NCI-H146 (cell line): ENCODE data around the gene GJA3.

Source experiments
- DNase-seq: peaks from one replicate; lab custom pipeline; 2025; lab: John Stamatoyannopoulos, UW

The GJA3 gene

GRCh38 chr13:20127562-20128458 is 33.0 kb downstream of the GJA3 start:
- DNase-seq, result no peak

- no peak for DNase-seq
These were observed 33.6 kb downstream of the GJA3 start for GRCh38 chr13:20127262-20127561.

- DNase-seq, result no peak
These were observed 34.2 kb downstream of the GJA3 start for GRCh38 chr13:20126541-20127261.

- no peak for DNase-seq
These were observed 35.1 kb downstream of the GJA3 start for GRCh38 chr13:20125783-20126165.

GRCh38 chr13:20125129-20125782 is 35.6 kb downstream of the GJA3 start:
- DNase-seq, result no peak

- DNase-seq, result no peak
These were observed 36.5 kb downstream of the GJA3 start for GRCh38 chr13:20124303-20124702.

- no peak for DNase-seq
These were observed 39.7 kb downstream of the GJA3 start for GRCh38 chr13:20121159-20121525.

GRCh38 chr13:20119960-20120359 is 40.9 kb downstream of the GJA3 start:
- no peak for DNase-seq

GRCh38 chr13:20118268-20119140 is 42.3 kb downstream of the GJA3 start:
- DNase-seq, result peak; percentile 50

GRCh38 chr13:20116213-20116612 is 44.6 kb downstream of the GJA3 start:
- no peak for DNase-seq

- no peak for DNase-seq
These were observed 46.7 kb downstream of the GJA3 start for GRCh38 chr13:20114066-20114610.

- no peak for DNase-seq
These were observed 51.8 kb downstream of the GJA3 start for GRCh38 chr13:20109037-20109436.

- no peak for DNase-seq
These were observed 54.1 kb downstream of the GJA3 start for GRCh38 chr13:20106742-20107141.

- DNase-seq, result no peak
These were observed 55.6 kb downstream of the GJA3 start for GRCh38 chr13:20105161-20105689.

- no peak for DNase-seq
These were observed 58.2 kb downstream of the GJA3 start for GRCh38 chr13:20102525-20103180.

- no peak for DNase-seq
These were observed 59.2 kb downstream of the GJA3 start for GRCh38 chr13:20101467-20102316.

- no peak for DNase-seq
These were observed 61.5 kb downstream of the GJA3 start for GRCh38 chr13:20099319-20099718.

GRCh38 chr13:20093951-20094350 is 66.9 kb downstream of the GJA3 start:
- DNase-seq, result no peak

- no peak for DNase-seq
These were observed 70.5 kb downstream of the GJA3 start for GRCh38 chr13:20090349-20090748.
